NCI-H524 treated with DMSO at 0.1 percent for 48 hours (cell line): ENCODE data around the gene GRN.
"Not testable (repeated sequence)": the region's sequence is repeated elsewhere in the genome, so short reads cannot be mapped to it uniquely, and the experiment has no call there.

ENCODE experiments used
- DNase-seq: peaks from one replicate; lab custom pipeline; 2025; lab: John Stamatoyannopoulos, UW

Gene GRN

GRCh38 chr17:44346064-44346844 lies 1.2 kb downstream of the GRN start:
- no peak for DNase-seq

- DNase-seq = not testable (repeated sequence)
Observed at GRCh38 chr17:44347206-44348055, 2.3 kb downstream of the GRN start.

GRCh38 chr17:44348234-44348987 lies 3.3 kb downstream of the GRN start:
- no peak for DNase-seq

DNA sequence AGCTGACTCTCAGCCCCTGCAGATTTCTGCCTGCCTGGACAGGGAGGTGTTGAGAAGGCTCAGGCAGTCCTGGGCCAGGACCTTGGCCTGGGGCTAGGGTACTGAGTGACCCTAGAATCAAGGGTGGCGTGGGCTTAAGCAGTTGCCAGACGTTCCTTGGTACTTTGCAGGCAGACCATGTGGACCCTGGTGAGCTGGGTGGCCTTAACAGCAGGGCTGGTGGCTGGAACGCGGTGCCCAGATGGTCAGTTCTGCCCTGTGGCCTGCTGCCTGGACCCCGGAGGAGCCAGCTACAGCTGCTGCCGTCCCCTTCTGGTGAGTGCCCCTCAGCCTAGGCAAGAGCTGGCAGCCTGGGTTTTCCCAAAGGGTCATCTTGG lies 3.9 kb downstream of the GRN start:
- DNase-seq = no peak

DNA sequence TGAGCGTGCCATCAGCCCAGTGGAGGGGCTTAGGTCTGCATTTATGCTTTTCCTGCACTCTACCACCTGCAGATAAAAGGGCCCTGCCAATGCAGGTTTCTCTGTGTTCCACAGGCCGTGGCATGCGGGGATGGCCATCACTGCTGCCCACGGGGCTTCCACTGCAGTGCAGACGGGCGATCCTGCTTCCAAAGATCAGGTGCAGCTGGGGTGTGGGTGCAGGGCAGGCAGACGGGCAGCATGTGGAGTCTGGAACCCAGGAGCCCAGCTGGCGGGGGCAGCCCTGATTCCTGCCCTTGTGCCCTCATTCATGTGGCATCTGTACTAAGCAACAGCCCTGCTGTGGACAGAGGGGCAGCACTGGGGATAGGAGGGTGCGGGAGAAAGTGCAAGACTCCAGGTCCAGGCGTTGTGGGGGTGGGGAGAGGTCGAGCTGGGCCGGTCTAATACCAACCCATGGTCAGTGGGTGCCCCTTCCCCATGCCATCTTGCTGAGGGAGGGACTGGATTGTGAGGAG lies 4.5 kb downstream of the GRN start:
- no peak for DNase-seq

DNA sequence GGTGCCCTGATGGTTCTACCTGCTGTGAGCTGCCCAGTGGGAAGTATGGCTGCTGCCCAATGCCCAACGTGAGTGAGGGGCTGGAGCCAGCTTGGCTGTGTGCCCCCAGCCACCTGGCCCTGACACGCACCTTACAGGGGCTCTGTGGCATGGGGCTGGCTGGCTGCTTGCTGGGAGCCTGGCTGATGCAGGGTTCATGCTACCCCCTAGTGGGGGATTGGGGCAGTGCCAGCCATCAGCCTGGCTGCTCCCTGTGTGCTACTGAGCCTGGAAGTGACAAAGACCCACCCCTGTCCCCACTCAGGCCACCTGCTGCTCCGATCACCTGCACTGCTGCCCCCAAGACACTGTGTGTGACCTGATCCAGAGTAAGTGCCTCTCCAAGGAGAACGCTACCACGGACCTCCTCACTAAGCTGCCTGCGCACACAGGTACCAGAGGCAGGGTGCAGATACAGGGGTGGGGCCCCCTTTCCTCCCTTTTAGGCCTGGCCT lies 5.7 kb downstream of the GRN start:
- DNase-seq = no peak

GRCh38 chr17:44351464-44351863 lies 6.4 kb downstream of the GRN start:
- DNase-seq = no peak

DNA sequence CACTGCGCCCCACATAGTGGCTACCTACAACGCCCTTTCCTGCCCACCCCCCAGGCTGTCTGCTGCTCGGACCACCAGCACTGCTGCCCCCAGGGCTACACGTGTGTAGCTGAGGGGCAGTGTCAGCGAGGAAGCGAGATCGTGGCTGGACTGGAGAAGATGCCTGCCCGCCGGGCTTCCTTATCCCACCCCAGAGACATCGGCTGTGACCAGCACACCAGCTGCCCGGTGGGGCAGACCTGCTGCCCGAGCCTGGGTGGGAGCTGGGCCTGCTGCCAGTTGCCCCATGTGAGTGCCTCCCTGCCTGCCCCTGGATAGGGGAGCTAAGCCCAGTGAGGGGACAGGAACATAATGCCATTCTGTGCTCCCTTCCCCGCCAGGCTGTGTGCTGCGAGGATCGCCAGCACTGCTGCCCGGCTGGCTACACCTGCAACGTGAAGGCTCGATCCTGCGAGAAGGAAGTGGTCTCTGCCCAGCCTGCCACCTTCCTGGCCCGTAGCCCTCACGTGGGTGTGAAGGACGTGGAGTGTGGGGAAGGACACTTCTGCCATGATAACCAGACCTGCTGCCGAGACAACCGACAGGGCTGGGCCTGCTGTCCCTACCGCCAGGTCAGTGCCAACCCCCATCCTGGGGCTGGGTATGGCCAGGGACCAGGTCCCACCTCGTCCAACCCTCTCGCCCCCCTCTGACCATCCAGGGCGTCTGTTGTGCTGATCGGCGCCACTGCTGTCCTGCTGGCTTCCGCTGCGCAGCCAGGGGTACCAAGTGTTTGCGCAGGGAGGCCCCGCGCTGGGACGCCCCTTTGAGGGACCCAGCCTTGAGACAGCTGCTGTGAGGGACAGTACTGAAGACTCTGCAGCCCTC lies 7.1 kb downstream of the GRN start:
- DNase-seq = no peak

DNA sequence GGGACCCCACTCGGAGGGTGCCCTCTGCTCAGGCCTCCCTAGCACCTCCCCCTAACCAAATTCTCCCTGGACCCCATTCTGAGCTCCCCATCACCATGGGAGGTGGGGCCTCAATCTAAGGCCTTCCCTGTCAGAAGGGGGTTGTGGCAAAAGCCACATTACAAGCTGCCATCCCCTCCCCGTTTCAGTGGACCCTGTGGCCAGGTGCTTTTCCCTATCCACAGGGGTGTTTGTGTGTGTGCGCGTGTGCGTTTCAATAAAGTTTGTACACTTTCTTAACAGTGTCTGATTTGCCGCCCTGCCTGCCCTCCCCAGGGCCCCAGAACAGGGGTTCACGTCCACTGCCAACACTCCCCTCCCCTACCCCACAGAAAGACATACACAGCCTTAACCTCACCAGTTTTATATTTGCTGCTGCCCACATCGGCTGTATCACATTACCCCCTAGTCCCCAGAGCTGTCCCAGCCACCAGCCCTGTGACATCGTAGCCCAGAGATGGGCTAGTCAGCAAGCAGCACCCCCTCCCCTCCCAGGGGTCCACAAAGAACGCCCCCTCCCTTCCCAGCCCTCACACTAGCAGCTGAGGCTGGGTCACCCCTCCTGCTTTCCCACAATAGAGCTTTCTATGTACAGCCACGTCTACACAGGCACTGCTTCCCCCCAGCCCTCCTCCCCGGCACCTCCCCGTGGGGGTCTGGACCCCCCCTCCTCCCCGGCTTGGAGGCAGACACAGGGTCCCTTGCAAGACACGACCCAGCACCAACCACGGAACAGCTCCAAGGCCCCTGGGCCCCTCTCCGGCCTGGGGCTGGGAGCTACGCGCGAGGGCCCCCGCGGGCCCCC lies 7.9 kb downstream of the GRN start:
- DNase-seq = no peak

- no peak for DNase-seq
Observed at GRCh38 chr17:44353672-44354331, 8.7 kb downstream of the GRN start.

- DNase-seq = no peak
Observed at GRCh38 chr17:44354582-44355561, 9.8 kb downstream of the GRN start.

- no peak for DNase-seq
Observed at GRCh38 chr17:44355642-44356099, 10.6 kb downstream of the GRN start.

DNA sequence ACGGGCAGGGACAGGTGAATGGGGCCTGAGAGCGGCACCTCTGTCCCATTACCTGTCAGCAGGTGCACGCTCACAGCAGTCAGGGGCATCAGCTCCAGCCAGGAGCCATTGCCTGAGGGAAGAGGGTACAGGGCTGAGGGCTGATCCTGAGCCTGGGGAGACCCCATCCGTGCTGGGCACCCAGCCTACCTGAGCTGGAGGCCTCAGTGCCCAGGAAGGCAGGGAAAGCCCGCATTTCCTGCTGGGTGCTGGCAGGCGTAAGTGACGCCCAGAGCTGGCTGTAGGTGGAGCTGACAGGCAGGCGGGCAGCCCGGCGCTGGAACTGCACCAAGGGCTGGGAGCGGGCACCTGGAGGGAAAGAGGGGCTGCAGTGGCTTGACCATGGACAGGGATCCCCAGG lies 11.1 kb downstream of the GRN start:
- DNase-seq = no peak

- no peak for DNase-seq
Observed at GRCh38 chr17:44358066-44358465, 13.0 kb downstream of the GRN start.

- DNase-seq = no peak
Observed at GRCh38 chr17:44359006-44359405, 13.9 kb downstream of the GRN start.

- no peak for DNase-seq
Observed at GRCh38 chr17:44359458-44360143, 14.5 kb downstream of the GRN start.

DNA sequence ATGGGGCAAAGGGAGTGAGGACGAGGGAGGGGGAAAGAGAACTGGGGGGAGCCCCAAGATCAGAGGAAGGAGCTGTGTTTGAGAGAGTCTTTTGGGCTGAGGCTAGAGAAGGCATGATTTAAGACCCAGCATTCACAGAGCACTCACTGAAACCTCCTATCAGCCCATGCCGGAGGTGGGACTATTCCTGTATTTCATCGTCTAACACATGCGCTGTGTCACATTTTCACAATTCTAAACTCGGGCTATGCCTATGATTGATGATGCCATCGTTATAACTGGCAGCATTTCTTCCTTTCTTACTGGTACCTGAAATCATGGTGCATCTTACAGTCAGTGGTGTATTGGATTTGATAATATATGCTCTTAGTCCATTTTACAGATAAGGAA lies 15.0 kb downstream of the GRN start:
- DNase-seq = no peak

DNA sequence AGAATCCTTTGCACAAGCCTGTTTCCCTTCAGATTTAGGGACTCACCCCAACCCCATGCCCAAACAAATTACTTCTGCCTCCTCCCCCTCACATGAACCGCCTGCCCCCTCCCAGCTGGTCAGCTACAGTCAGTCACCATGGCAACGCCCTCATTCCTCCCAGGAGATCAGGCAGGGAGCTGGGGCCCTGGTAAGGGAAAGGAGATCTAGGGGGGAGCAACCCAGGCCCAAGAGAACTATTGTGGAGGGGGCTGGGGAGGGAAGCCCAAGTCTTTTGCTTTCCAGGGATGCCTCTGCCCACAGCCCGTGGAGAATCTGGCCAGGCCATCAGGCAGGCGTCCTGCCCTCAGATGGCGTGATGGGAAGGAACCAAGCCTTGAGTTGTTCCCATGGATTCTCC lies 15.7 kb downstream of the GRN start:
- DNase-seq = no peak
